Measurements from ENCODE around the gene TXNDC8.

Gene TXNDC8

GRCh38 chr9:110307191-110307590 is 30.5 kb downstream of the TXNDC8 start:
- Histone ChIP-seq H3K27ac (ENCODE audit: low read depth, low read length) (no peak overlapping the region), H3K9me3 (ENCODE audit: control insufficient read depth, insufficient read depth, low read depth, low read length) (0 out of 2 replicates have a peak, but pooled peaks cover 3% of the 10 kb centered on the region), H3K4me3 (ENCODE audit: low read depth, low read length) (no peak overlapping the region), H3K36me3 (ENCODE audit: control insufficient read depth, insufficient read depth, low read length) (no peaks in the 10 kb centered on the region), H3K9ac (ENCODE audit: low read length) (no peak overlapping the region), H3K4me1 (ENCODE audit: control insufficient read depth, insufficient read depth, low read length) (peaks cover 8% of the 10 kb centered on the region), H3K27me3 (ENCODE audit: control insufficient read depth, insufficient read depth, low read length) (no peaks in the 10 kb centered on the region)

- peaks cover 8% of the 10 kb centered on the region for H3K4me1 ChIP-seq (ENCODE audit: control insufficient read depth, insufficient read depth, low read length)
- H3K36me3 ChIP-seq (ENCODE audit: control insufficient read depth, insufficient read depth, low read length), result no peaks in the 10 kb centered on the region
- no peaks in the 10 kb centered on the region for H3K27me3 ChIP-seq (ENCODE audit: control insufficient read depth, insufficient read depth, low read length)
- no peak overlapping the region for H3K27ac ChIP-seq (ENCODE audit: low read depth, low read length)
- no peaks in the 10 kb centered on the region for H3K9me3 ChIP-seq (ENCODE audit: control insufficient read depth, insufficient read depth, low read depth, low read length)
- H3K4me3 ChIP-seq (ENCODE audit: low read depth, low read length), result no peak overlapping the region
- H3K9ac ChIP-seq (ENCODE audit: low read length), result no peak overlapping the region
Observed at GRCh38 chr9:110303133-110303532, 34.5 kb downstream of the TXNDC8 start.

- Histone ChIP-seq H3K36me3 (ENCODE audit: control insufficient read depth, insufficient read depth, low read length) (no peaks in the 10 kb centered on the region), H3K4me1 (ENCODE audit: control insufficient read depth, insufficient read depth, low read length) (no peaks in the 10 kb centered on the region; the same call in 1 of the 2 replicates), H3K9me3 (ENCODE audit: control insufficient read depth, insufficient read depth, low read depth, low read length) (no peaks in the 10 kb centered on the region), H3K9ac (ENCODE audit: low read length) (no peak overlapping the region), H3K27me3 (ENCODE audit: control insufficient read depth, insufficient read depth, low read length) (no peaks in the 10 kb centered on the region), H3K4me3 (ENCODE audit: low read depth, low read length) (no peak overlapping the region), H3K27ac (ENCODE audit: low read depth, low read length) (no peak overlapping the region)
Observed at GRCh38 chr9:110298043-110298605, 39.5 kb downstream of the TXNDC8 start.

GRCh38 chr9:110293248-110293647 is 44.4 kb downstream of the TXNDC8 start:
- no peak overlapping the region for H3K4me3 ChIP-seq (ENCODE audit: low read depth, low read length)
- no peak overlapping the region for H3K9ac ChIP-seq (ENCODE audit: low read length)
- H3K4me1 ChIP-seq (ENCODE audit: control insufficient read depth, insufficient read depth, low read length), result no peaks in the 10 kb centered on the region; the same call in 1 of the 2 replicates
- no peaks in the 10 kb centered on the region for H3K27me3 ChIP-seq (ENCODE audit: control insufficient read depth, insufficient read depth, low read length)
- H3K9me3 ChIP-seq (ENCODE audit: control insufficient read depth, insufficient read depth, low read depth, low read length), result no peaks in the 10 kb centered on the region
- no peaks in the 10 kb centered on the region for H3K36me3 ChIP-seq (ENCODE audit: control insufficient read depth, insufficient read depth, low read length)
- H3K27ac ChIP-seq (ENCODE audit: low read depth, low read length), result no peak overlapping the region

- no peak overlapping the region for H3K27ac ChIP-seq (ENCODE audit: low read depth, low read length)
- H3K4me1 ChIP-seq (ENCODE audit: control insufficient read depth, insufficient read depth, low read length), result no peaks in the 10 kb centered on the region
- no peak overlapping the region for H3K4me3 ChIP-seq (ENCODE audit: low read depth, low read length)
- no peaks in the 10 kb centered on the region for H3K9me3 ChIP-seq (ENCODE audit: control insufficient read depth, insufficient read depth, low read depth, low read length)
- no peaks in the 10 kb centered on the region for H3K27me3 ChIP-seq (ENCODE audit: control insufficient read depth, insufficient read depth, low read length)
- no peak overlapping the region for H3K9ac ChIP-seq (ENCODE audit: low read length)
- H3K36me3 ChIP-seq (ENCODE audit: control insufficient read depth, insufficient read depth, low read length), result no peaks in the 10 kb centered on the region
Observed at GRCh38 chr9:110291921-110292557, 45.6 kb downstream of the TXNDC8 start.

GRCh38 chr9:110290001-110290400 is 47.7 kb downstream of the TXNDC8 start:
- H3K4me1 ChIP-seq (ENCODE audit: control insufficient read depth, insufficient read depth, low read length), result peaks cover 3% of the 10 kb centered on the region; the same call in 1 of the 2 replicates
- H3K27me3 ChIP-seq (ENCODE audit: control insufficient read depth, insufficient read depth, low read length), result no peaks in the 10 kb centered on the region
- no peaks in the 10 kb centered on the region for H3K36me3 ChIP-seq (ENCODE audit: control insufficient read depth, insufficient read depth, low read length)
- H3K9me3 ChIP-seq (ENCODE audit: control insufficient read depth, insufficient read depth, low read depth, low read length), result no peaks in the 10 kb centered on the region
- no peak overlapping the region for H3K4me3 ChIP-seq (ENCODE audit: low read depth, low read length)
- no peak overlapping the region for H3K9ac ChIP-seq (ENCODE audit: low read length)
- no peak overlapping the region for H3K27ac ChIP-seq (ENCODE audit: low read depth, low read length)

GRCh38 chr9:110288503-110288902 is 49.2 kb downstream of the TXNDC8 start:
- Histone ChIP-seq H3K36me3 (ENCODE audit: control insufficient read depth, insufficient read depth, low read length) (no peaks in the 10 kb centered on the region), H3K9ac (ENCODE audit: low read length) (no peak overlapping the region), H3K27me3 (ENCODE audit: control insufficient read depth, insufficient read depth, low read length) (no peaks in the 10 kb centered on the region), H3K4me1 (ENCODE audit: control insufficient read depth, insufficient read depth, low read length) (peaks cover 3% of the 10 kb centered on the region; the same call in 1 of the 2 replicates), H3K9me3 (ENCODE audit: control insufficient read depth, insufficient read depth, low read depth, low read length) (no peaks in the 10 kb centered on the region), H3K4me3 (ENCODE audit: low read depth, low read length) (no peak overlapping the region), H3K27ac (ENCODE audit: low read depth, low read length) (no peak overlapping the region)

DNA sequence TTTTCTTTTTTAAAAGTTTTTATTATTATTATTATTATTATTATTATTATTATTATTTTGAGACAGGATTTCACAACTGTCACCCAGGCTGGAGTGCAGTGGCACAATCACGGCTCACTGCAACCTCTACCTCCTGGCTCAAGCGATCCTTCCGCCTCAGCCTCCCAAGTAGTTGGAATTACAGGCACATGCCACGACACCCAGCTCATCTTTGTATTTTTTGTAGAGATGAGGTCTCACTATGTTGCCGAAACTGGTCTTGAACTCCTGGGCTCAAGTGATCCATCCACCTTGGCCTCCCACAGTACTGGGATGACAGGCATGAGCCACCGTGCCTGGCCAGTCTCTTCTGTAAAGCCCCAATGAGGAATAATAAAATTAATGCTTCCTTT is 50.4 kb downstream of the TXNDC8 start:
- H3K9me3 ChIP-seq (ENCODE audit: control insufficient read depth, insufficient read depth, low read depth, low read length), result no peaks in the 10 kb centered on the region
- no peaks in the 10 kb centered on the region for H3K36me3 ChIP-seq (ENCODE audit: control insufficient read depth, insufficient read depth, low read length)
- H3K4me1 ChIP-seq (ENCODE audit: control insufficient read depth, insufficient read depth, low read length), result peaks cover 3% of the 10 kb centered on the region; the same call in 1 of the 2 replicates
- H3K9ac ChIP-seq (ENCODE audit: low read length), result no peak overlapping the region
- no peak overlapping the region for H3K27ac ChIP-seq (ENCODE audit: low read depth, low read length)
- no peaks in the 10 kb centered on the region for H3K27me3 ChIP-seq (ENCODE audit: control insufficient read depth, insufficient read depth, low read length)
- no peak overlapping the region for H3K4me3 ChIP-seq (ENCODE audit: low read depth, low read length)

DNA sequence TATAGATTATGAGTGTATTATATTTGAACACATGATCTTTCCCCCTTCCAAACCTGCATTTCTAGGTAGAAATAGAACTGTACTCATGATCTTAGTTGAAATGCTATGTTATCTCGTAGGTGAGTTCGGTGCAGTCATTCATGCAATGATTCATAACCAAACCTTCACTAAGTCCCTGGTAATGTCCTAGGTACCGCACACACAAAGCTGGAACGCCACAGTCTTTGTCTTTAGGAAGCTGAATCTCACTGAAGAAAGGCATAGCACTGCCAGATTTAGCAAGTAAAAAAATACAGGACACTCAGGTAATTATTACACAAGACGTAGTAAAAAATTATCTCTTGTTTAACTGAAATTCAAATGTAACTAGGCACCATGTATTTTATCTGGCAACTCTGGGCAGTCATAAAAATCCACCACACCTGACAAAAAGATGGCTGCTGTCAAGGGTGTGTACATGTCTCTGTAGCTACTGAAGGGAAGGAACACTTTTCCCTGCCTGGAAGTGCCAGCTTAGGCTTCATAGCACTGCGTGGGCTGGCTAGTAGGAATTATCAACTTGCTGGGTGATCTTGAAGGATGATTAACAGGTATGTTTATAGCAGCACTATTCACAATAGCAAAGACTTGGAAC is 53.3 kb downstream of the TXNDC8 start:
- no peaks in the 10 kb centered on the region for H3K27me3 ChIP-seq (ENCODE audit: control insufficient read depth, insufficient read depth, low read length)
- H3K4me3 ChIP-seq (ENCODE audit: low read depth, low read length), result no peak overlapping the region
- no peak overlapping the region for H3K27ac ChIP-seq (ENCODE audit: low read depth, low read length)
- H3K9ac ChIP-seq (ENCODE audit: low read length), result no peak overlapping the region
- peaks cover 3% of the 10 kb centered on the region; the same call in 1 of the 2 replicates for H3K4me1 ChIP-seq (ENCODE audit: control insufficient read depth, insufficient read depth, low read length)
- no peaks in the 10 kb centered on the region for H3K36me3 ChIP-seq (ENCODE audit: control insufficient read depth, insufficient read depth, low read length)
- H3K9me3 ChIP-seq (ENCODE audit: control insufficient read depth, insufficient read depth, low read depth, low read length), result no peaks in the 10 kb centered on the region

- H3K4me1 ChIP-seq (ENCODE audit: control insufficient read depth, insufficient read depth, low read length), result peaks cover 3% of the 10 kb centered on the region; the same call in 1 of the 2 replicates
- H3K9me3 ChIP-seq (ENCODE audit: control insufficient read depth, insufficient read depth, low read depth, low read length), result no peaks in the 10 kb centered on the region
- no peak overlapping the region for H3K27ac ChIP-seq (ENCODE audit: low read depth, low read length)
Observed at GRCh38 chr9:110283751-110284150, 53.9 kb downstream of the TXNDC8 start.

GRCh38 chr9:110282739-110283081 is 55.0 kb downstream of the TXNDC8 start:
- Histone ChIP-seq H3K36me3 (ENCODE audit: control insufficient read depth, insufficient read depth, low read length) (no peaks in the 10 kb centered on the region), H3K27me3 (ENCODE audit: control insufficient read depth, insufficient read depth, low read length) (no peaks in the 10 kb centered on the region), H3K9me3 (ENCODE audit: control insufficient read depth, insufficient read depth, low read depth, low read length) (no peaks in the 10 kb centered on the region), H3K27ac (ENCODE audit: low read depth, low read length) (no peak overlapping the region), H3K9ac (ENCODE audit: low read length) (no peak overlapping the region), H3K4me1 (ENCODE audit: control insufficient read depth, insufficient read depth, low read length) (peaks cover 3% of the 10 kb centered on the region; the same call in 1 of the 2 replicates), H3K4me3 (ENCODE audit: low read depth, low read length) (no peak overlapping the region)

More at GRCh38 chr9:110283751-110284150, 53.9 kb downstream of the TXNDC8 start:
- Histone ChIP-seq H3K4me3 (ENCODE audit: low read depth, low read length) (no peak overlapping the region), H3K36me3 (ENCODE audit: control insufficient read depth, insufficient read depth, low read length) (no peaks in the 10 kb centered on the region), H3K9ac (ENCODE audit: low read length) (no peak overlapping the region), H3K27me3 (ENCODE audit: control insufficient read depth, insufficient read depth, low read length) (no peaks in the 10 kb centered on the region)

All from HUES6 (cell line).